GM21390 (cell line): ENCODE data around the gene CEL.

Experiments used
- ATAC-seq: cut with Tn5 transposase; IDR thresholded peaks from one replicate; pipeline ENCODE4 v1.9.1; 2021; ENCODE audit not compliant: unreplicated experiment

CEL gene

GRCh38 chr9:133115604-133116345 lies 54.0 kb downstream of the CEL start:
- peak; percentile 76 for ATAC-seq

GRCh38 chr9:133116346-133117231 lies 54.8 kb downstream of the CEL start:
- no peak for ATAC-seq

GRCh38 chr9:133117271-133118178 lies 55.7 kb downstream of the CEL start:
- ATAC-seq: no peak

GRCh38 chr9:133118179-133118520 lies 56.4 kb downstream of the CEL start:
- no peak for ATAC-seq

GRCh38 chr9:133118568-133118967 lies 56.8 kb downstream of the CEL start:
- ATAC-seq: no peak

- no peak for ATAC-seq
These were observed 57.5 kb downstream of the CEL start for GRCh38 chr9:133119103-133119845.

GRCh38 chr9:133119846-133120500 lies 58.2 kb downstream of the CEL start:
- no peak for ATAC-seq

GRCh38 chr9:133120501-133121197 lies 58.9 kb downstream of the CEL start:
- ATAC-seq: no peak
